Measurements from ENCODE around the gene PRKRA. TPM values are rescaled to one million over a fixed set of nuclear protein-coding genes. Genes with fewer than 3 reads are reported as not detected.

Gene PRKRA
- total and polyA plus RNA-seq, 3 donors from 2014 or later = 87.5 to 108 (median 103) TPM

DNA sequence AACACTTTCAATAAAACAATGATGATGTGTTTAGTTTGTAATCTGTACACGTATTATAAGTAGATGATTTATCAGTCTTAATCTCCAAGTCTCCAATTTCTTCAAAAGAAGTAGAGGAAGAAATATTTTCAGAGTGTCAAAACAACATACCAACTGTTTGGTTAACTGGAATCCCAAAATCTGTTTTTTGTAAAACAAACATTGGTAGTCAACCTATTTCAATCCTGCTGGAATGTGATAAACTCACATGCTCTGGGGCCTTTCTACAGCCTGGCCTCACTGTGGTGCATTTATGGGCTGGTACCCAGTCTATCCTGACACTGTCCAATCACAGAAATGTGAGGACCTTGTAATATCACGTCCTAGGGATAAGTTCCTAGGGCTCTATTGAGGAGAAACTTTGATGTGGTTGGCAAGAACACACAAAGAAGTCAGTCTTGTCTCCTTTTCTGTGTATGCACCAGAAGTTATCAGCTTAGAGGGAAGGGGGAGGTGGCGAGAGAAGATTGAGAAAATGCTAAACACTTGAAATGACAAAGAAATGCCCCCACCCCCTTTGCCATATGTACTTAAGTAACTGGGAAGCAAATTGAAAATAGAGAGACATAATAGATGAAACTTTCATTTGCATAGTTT lies 47.2 kb downstream of the PRKRA start:
- WGBS, 2 donors = 61 to 70% methylated on average over 3 of the region's 3 CpGs
- intact Hi-C loops (cut with DNase I; ENCODE audit: low total_unique reads) = no loop called here
- H3K36me3 ChIP-seq (ENCODE audit: low read depth, missing control alignments) = no peaks in the 10 kb centered on the region
- H3K27ac ChIP-seq = no peak overlapping the region
- TF ChIP-seq POLR2A (IDR thresholded peaks at IDR 0.05) = no peak
- TF ChIP-seq, protein P1, sequence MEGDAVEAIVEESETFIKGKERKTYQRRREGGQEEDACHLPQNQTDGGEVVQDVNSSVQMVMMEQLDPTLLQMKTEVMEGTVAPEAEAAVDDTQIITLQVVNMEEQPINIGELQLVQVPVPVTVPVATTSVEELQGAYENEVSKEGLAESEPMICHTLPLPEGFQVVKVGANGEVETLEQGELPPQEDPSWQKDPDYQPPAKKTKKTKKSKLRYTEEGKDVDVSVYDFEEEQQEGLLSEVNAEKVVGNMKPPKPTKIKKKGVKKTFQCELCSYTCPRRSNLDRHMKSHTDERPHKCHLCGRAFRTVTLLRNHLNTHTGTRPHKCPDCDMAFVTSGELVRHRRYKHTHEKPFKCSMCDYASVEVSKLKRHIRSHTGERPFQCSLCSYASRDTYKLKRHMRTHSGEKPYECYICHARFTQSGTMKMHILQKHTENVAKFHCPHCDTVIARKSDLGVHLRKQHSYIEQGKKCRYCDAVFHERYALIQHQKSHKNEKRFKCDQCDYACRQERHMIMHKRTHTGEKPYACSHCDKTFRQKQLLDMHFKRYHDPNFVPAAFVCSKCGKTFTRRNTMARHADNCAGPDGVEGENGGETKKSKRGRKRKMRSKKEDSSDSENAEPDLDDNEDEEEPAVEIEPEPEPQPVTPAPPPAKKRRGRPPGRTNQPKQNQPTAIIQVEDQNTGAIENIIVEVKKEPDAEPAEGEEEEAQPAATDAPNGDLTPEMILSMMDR (IDR thresholded peaks at IDR 0.05) = no peak
- no peaks in the 10 kb centered on the region for H3K4me1 ChIP-seq
- H3K27me3 ChIP-seq = no peaks in the 10 kb centered on the region
- no peak overlapping the region for H3K4me3 ChIP-seq
- H3K9me3 ChIP-seq = no peaks in the 10 kb centered on the region
- DNase-seq = no peak

DNA sequence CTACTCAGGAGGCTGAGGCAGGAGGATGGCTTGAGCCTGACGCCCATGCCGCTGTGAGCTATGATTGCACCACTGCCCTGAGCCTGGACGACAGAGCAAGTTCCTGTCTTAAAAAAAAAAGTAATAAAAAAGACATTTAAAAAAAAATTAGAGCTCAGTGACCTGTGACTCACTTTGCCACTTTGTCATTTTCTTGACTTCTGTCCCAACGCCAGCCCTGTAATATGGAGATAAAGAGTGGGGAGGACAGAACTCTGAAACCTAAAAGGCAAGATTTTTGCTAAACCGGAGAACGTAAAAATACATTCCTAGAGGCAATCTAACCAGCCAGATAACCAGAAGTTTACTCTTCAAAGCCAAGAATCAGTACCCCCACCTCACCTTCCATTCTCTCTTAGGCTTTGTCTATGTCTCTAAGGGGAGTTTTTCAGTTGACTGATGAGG lies 49.0 kb downstream of the PRKRA start:
- Histone ChIP-seq H3K4me3 (no peak overlapping the region), H3K27me3 (no peaks in the 10 kb centered on the region), H3K36me3 (ENCODE audit: low read depth, missing control alignments) (no peaks in the 10 kb centered on the region), H3K27ac (no peak overlapping the region), H3K4me1 (no peaks in the 10 kb centered on the region), H3K9me3 (no peaks in the 10 kb centered on the region)
- 57 to 63% methylated on average over 6 of the region's 6 CpGs for WGBS, 2 donors
- intact Hi-C loops (cut with DNase I; ENCODE audit: low total_unique reads) = no loop called here
- TF ChIP-seq, protein P1 (IDR thresholded peaks at IDR 0.05) = no peak
- no peak for TF ChIP-seq POLR2A (IDR thresholded peaks at IDR 0.05)
- no peak for DNase-seq

DNA sequence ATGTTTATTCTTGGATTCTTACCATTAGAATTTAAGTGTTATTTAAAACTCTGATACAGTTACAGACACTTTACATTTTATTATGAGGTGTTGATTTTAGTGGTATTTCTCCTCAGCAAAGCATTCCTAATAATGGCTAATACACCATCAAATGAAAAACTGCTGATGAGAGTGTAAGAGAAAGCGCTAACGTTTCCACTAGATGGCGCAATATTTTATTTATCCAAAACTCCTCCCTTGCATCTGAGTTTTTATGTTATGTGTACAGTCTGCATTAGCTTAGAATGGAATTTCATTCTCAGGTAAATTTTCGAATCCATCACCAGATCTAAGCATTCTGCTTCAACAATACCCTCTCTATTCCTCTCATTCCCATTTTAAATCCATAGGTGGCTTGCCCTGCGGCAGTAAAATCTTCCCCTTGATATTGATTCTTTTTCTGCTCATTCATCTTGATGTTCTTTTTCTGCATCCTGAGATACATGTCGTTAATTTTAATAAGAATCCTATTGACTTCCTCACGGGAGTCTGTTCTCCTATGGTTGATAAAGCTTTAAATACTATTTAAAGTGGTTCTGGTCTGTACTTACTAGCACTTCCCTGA lies 53.9 kb downstream of the PRKRA start:
- Histone ChIP-seq H3K4me1 (no peaks in the 10 kb centered on the region), H3K27ac (no peak overlapping the region), H3K4me3 (no peak overlapping the region), H3K27me3 (no peaks in the 10 kb centered on the region), H3K9me3 (no peaks in the 10 kb centered on the region), H3K36me3 (ENCODE audit: low read depth, missing control alignments) (no peaks in the 10 kb centered on the region)
- WGBS, 2 donors = 27 to 46% methylated on average over 7 of the region's 7 CpGs
- no peak for DNase-seq
- intact Hi-C loops (cut with DNase I; ENCODE audit: low total_unique reads) = no loop called here
- no peak for TF ChIP-seq POLR2A (IDR thresholded peaks at IDR 0.05)
- TF ChIP-seq, protein P1 (IDR thresholded peaks at IDR 0.05) = peak; percentile 39 to 73 (median 48)

DNA sequence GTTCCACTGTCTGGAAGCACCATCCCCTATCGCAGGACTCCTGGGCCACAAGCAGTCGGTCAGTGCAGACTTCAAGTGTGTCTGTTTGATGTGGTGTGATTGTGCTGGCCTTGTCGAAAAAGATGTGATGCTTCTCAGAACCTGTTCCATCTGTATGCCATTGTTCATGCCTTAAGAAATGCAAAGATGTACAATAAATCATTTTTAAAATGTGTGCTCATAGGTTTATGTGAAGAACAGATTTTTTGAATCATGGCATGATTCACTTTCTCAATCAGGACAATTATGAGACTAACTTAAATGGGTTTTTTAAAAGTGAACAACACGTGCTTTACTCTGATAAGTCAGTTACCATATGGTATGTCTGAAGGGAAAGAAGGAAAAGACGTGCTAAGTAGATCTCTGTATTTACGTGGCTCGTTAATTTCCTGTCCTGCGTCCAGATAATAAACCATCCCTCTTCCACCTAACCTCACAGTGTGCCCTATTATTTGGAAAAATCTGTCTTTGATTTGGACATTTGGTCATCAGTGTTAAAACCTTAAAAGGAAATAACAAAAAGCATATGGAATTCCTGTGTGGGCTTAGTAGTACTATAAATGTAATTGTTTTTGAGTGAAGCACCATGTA lies 54.9 kb downstream of the PRKRA start:
- Histone ChIP-seq H3K4me1 (no peaks in the 10 kb centered on the region), H3K27ac (no peak overlapping the region), H3K36me3 (ENCODE audit: low read depth, missing control alignments) (no peaks in the 10 kb centered on the region), H3K27me3 (no peaks in the 10 kb centered on the region), H3K4me3 (no peak overlapping the region), H3K9me3 (no peaks in the 10 kb centered on the region)
- 81 to 87% methylated on average over 8 of the region's 8 CpGs for WGBS, 2 donors
- intact Hi-C loops (cut with DNase I; ENCODE audit: low total_unique reads) = no loop called here
- TF ChIP-seq, protein P1 (IDR thresholded peaks at IDR 0.05) = no peak
- no peak for TF ChIP-seq POLR2A (IDR thresholded peaks at IDR 0.05)
- DNase-seq = no peak

Measured in testis (tissue), 3 donors.